CD4-positive, alpha-beta T cell treated with Interleukin-2 at 100 ng/mL for 4 hours (primary cell): ENCODE data around the gene KRTAP5-6.
A peak's percentile ranks its signal among the peaks of the same experiment; 100 is the strongest.

Experiments
- DNase-seq: peaks from one replicate; pipeline ENCODE4 v3.0.0-alpha.2; 2020; ENCODE audit warnings: low spot score

The KRTAP5-6 gene, protein sequence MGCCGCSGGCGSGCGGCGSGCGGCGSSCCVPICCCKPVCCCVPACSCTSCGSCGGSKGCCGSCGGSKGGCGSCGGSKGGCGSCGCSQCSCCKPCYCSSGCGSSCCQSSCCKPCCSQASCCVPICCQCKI

DNA sequence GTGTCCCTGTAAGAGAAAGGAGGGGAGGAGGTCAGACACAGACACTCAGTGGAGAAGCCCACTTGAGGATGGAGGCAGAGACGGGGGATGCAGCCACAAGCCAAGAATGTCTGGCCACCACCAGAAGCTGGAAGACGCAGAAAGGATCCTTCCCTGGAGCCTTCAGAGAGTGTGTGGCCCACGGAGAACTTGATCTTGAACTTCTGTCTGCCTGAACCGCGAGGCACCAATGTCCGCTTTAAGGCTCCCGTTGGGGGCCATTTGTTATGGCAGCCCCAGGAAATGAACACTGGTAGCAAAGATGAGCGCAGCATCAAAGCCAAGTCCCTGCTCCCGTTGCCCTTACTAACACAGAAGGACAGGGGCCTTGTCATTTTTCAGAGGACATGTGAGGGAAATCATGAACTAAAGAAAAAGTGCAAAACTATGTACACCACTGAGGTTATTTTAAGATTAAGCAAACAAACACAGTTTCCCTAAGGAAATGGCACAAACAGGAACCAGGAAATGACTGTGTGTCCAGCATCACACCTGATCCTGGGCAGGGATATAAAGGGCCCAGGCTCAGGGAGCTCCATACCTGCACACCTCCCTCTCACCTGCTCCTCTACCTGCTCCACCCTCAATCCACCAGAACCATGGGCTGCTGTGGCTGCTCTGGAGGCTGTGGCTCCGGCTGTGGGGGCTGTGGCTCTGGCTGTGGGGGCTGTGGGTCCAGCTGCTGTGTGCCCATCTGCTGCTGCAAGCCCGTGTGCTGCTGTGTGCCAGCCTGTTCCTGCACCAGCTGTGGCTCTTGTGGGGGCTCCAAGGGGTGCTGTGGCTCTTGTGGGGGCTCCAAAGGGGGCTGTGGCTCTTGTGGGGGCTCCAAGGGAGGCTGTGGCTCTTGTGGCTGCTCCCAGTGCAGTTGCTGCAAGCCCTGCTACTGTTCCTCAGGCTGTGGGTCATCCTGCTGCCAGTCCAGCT lies at the start of gene KRTAP5-6:
TSS of gene KRTAP5-6 (plus strand) at position 588 of the 963 bp plus-strand sequence. CDS start at position 639, 51 bp downstream.
- DNase-seq: no peak

DNA sequence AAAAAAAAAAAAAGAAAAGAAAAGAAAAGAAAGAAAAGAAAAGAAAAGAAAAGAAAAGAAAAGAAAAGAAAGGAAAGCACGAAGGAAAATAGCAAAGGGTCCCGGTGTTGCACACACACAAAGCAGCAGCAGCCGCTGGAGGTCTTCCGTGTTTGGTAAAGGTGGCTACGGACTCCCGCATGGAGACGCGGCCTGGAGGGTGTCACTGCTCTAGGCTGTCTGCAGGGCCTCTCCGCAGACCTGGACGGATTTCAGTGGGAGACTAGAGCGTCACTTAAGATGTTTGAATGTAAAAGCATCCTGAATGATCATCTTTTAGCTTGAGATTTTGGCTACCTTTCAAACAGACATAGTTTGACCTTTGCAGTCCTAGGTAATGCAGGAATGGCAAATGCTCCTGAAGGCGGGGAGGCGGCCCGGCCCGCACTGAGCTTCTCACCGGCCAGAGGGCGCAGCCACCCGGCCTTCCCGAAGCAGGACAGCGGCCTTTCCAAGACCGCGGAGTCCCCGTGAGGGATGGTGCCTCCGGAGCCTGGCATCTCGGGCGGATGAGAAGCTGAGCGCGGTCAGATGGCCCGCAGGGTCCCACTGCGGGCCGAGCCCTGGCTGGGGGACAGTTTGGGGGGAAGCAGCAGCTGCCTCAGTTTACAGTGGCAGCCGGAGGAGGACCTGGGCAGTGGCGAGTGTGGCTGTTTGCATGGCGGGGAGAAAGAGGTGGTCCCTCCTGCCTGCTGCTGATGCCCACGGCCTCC lies 48.9 kb upstream of the KRTAP5-6 start:
- DNase-seq: no peak

DNA sequence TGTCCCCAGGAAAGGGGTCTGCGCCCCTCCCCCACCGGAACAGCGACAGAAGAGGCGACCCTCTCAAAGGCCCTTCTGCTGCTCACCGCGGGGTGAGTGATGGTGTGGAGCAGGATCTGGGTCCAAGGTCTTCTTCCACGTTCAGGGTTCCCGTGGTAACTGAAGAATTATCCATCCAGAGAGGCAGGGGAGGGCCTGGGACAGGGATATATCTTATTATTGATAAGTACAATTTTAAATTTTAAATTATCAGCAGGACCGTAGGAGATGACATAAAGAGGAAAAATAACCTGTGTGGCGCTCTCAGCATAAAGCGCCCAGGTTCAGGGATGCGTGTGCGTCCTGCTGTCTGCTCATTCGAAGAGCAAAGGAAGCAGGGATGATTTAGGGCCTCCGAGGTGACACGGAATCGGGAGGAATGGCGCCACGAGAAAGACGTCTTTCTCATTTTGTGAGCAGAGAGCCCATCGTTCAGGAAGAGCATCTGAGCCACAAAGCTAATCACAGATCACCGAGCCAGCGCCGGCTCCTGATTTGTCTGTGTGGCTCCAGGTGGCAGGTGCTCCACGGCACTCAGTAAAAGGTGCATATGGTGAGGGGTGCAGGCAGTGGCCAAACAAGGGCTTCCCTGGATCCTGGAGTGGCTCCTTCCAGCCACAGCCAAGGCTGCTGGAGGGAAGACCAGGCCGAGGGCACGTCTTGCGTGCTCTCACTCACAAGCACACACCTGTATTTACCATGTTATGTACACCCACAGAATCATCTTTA lies 48.2 kb upstream of the KRTAP5-6 start:
- no peak for DNase-seq

DNA sequence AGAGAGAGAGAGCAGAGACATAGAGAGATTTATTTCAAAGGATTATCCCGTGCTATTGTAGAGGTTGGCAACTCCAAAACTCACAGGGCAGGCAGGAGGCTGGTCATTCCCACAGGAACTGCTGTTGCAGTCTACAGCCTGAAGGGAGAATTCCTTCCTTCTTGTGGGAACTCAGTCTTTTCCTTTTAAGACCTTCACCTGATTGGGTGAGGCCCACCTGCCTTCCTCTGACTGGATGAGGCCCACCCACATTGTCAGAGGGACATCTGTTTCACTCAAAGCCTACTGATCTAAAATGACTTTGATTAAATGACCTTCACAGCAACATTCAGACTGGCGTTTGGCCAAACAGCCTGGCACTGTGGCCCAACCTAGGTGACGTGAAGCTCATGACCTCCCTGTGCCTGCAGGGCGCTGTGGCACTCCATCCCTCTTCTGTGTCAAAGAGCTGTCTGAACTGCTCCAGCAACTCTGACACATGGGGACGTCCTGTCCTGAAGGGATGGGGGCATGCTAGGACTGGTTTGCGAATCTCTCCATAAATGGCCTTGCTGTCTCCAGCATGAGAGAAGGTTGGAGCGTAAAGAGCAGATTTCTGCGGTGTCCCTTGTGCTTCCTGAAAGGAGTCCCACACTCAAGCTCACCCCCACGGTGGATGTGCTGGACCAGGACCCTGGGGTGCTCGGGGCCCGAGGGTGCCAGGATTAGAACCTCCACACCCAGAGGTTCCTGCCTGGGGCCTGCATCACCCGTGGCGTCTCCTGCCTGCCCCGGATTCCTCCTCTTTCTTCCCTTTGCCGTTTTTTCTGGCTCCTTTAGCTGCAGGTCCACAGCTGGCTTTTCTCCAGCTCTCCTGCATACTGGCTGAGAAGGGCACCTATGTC lies 46.7 kb upstream of the KRTAP5-6 start:
- no peak for DNase-seq

DNA sequence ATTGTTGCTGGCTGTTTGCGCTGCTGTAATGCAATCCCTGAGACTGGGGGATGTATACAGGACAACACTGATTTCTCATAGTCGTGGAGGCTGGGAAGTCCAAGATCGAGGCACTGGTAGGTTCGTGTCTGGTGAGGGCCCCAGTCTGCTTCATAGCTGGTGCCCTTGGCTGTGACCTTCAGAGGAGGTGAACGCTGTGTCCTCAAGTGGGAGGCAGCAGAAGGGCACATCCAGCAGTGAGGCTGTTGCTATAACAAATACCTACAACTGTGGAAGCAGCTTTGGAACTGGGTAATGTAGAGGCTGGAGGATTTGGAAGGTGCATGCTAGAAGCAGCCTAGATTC lies 46.1 kb upstream of the KRTAP5-6 start:
- no peak for DNase-seq

DNA sequence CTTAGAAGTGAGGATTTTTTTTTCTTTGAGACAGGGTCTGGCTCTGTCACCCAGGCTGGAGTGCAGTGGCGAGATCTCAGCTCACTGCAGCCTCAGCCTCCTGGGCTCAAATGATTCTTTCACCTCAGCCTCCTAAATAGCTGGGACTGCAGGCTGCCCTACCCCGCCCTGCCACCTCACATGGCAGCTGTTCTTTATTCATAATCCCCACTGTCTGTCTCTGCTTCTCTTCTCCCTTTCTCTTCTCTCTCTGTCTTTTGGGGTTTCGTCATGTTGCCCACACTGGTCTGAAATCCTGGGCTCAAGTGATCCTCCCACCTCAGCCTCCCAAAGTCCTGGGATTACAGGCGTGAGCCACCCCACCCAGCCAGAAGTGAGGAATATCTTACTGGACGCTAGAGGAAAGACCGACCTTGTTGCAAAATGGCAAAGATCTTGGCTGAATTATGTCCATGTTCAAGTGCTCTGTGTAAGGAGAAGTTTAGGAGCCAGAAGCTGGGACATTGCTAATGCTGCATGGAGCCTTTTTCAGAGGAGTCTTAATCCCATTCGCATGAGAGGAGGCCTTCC lies 45.5 kb upstream of the KRTAP5-6 start:
- no peak for DNase-seq

DNA sequence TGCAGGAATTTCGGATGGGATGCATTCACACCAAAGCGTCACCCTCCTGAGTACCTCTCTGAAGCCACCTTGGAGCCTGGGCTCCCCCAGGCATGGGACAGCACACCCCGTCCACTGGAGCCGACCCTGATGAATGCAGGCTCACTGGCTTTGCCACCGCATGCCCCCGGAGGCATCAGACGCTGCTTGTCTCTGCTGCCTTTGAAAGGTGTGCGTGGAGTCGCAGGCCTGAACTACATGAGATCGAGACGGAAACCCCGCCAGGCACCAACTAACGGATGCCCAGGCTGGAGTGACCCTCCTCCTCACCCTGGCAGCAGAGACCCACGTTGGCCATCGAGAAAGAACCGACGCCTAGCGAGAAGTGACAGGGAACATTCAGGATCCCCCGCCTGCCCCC lies 45.0 kb upstream of the KRTAP5-6 start:
- DNase-seq: no peak

DNA sequence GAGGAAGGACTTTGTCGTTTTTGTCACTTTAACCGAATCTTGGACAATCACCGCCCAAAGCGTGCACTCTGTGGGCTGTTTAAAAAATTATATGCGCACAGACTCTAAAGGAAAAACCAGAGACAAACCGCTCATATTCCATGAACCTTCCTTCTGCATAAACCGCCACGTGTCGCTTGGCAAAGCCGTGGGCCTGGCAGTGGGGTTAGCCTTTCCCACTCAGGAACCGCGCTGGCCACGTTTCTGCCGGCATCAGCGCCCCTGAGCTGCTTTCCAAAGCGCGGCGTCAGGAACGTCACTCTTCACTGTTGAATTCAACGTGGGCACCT lies 44.6 kb upstream of the KRTAP5-6 start:
- no peak for DNase-seq

DNA sequence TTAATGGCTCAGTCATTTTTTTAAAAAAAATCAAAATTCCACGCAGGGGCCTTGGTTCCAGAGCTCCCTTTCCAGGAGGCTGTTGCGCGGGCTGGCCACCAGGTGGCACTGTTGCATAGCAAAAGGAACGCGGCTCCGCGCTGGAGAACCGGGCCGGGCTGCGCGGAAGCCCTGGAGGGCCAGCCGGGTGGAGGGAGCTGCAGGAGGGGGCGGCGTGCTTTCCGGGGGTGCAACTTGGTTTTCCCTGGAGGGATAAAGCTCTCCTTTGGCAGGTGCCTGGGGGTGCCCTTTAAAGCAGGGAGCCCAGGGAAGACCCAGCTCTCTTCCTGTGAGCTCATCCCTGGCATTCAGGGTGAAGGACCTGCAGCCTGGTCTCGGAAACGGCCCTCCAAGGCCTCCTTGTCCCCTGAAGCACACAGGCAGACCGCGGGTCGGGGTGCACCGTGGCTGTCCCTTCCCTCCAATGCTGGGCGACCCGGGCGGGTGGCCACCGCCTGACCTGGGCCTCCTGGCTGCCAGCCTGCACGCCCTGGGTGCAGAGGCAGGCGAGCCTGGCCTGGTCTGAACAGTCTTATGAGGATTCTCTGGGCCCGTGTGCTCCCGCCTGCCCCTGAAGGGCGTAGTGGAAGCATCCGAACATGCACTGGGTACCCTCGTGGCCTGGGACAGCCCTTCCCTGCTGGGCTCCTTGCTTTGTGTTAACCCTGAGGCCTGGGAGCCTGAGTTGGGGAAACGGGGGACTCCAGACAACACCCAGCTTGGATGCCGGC lies 44.0 kb upstream of the KRTAP5-6 start:
- peak; percentile 75 for DNase-seq

DNA sequence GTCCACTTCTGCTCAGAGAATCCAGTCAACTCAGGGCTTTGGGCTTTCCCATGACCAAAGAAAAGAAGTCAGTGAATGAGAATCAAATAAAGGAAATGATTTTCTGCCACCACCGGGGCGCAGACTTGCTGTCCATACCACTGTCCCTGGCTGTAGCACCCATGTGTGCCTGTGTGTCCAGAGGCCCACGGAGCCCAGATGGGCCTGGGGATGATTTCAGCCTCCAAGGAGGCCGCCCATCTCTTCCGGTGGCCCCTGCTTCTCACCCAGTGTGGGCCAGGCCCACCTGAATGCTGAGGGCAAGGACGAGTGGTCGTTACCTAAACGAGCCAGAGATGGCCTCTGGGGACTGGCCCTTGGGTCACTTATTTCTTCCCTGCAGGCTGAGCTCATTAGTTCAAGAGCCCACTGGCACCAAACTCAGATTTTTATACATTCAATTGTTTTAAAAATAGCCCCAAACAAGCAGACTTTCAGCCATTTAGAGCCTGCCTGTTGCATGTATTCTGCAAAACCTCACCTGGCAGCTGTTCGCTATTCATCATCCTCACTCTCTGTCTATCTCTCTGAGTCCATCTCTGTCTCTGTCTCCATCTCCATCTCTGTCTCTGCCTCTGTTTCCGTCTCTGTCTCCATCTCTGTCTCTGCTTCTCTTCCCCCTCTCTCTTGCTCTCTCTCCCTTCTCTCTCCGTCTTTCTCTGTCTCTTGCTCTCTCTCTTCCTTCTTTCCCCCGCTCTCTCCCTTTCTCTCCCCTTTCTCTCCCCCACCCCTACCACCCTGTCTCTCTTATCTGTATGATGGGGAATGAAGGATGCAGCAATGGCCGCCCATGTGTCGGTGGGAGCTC lies 43.2 kb upstream of the KRTAP5-6 start:
- no peak for DNase-seq

DNA sequence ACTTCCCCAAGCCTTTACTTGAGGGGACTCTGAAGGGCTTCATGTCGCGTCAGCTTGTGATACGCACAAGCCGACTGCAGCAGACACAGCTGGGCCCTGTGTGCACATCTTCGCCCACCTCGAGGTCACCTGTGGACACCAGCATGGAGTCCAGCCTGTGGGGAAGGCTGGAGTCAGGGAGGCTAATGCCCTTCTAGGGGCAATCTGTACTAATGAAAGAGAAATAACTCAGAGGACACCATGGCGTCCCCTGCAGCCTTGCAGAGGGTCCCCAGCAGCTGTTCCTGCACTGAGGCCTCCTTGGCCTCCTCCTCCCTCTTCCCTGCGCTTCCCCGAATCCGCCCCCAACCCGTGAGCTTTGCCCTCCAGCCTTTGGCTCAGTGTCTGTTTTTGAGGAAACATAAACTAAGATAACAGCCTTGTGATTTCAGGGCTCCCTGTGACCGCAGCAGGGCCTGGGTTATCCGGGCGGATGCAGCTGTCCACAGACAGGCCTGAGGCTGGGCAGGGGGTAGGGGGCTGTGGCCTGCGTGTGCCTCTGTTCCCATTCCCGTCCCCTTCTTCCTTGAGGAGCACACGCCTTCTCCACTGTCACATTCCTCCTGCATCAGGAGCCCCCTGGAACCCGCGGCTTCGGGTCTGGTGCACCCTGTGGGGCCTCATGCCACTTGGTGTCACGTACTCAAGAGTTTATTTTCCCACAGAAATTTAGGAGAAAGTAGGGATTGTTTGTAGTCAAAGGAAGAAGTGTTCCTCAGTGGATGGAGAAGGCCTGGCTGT lies 42.4 kb upstream of the KRTAP5-6 start:
- no peak for DNase-seq

DNA sequence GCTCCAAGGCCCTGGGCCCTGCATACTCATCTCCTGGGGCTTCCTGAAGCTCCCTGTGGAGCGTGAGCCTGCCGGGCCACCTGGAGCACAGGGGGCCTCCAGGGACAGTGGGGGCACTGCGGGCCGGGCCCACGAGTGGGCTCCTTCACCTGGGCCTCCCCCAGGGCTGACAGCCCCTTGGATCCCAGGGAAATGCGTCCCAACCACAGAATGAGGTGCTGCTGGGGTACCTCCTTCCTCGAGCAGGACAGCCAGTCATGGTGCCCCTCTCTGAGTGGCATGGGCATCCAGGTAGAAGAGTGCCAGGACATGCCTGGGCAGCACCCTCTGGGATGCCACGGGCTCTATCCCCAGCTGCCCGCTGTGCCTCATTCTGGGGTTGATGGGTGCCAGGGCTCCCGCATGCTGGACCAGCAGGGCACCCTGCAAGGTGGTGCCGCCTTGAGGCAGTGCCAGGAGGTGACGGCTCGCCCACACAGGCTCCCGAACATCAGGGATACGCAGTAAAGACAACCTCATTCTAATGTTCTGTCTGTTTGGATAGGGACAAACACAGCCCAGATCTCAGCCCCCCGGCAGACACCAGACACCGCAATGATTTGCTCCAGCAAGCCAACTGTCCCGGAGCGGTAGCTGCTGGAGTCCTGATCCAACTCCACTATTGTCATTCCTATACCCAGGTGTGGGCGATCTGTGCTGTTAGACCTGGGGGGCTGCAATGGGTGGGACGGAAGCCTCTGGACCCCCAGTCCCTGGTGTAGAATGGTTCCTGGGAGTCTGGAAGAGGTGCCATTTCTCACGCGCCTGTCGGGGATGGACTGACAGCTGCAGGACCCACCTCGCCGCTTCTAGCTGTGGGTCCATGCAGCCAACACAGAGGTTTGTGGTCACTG lies 41.6 kb upstream of the KRTAP5-6 start:
- no peak for DNase-seq

DNA sequence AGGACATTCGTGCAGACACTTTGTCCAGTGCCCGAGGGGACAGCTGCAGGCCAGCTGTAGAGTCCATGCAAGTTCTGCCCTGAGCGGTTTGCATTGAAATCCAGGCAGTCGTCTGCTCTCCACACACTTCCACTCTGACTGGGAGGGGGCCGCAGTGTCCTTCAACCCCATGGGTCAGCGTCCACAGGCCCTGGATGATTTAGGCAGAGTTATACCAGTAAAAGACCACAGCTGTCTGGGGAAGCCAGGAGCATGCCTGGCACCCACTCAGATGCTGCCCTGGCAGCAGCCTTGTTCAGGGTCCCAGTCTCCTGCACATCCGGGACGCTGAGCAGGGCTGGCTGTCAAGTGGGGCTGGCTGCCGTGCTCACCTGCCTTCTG lies 40.9 kb upstream of the KRTAP5-6 start:
- DNase-seq: no peak

DNA sequence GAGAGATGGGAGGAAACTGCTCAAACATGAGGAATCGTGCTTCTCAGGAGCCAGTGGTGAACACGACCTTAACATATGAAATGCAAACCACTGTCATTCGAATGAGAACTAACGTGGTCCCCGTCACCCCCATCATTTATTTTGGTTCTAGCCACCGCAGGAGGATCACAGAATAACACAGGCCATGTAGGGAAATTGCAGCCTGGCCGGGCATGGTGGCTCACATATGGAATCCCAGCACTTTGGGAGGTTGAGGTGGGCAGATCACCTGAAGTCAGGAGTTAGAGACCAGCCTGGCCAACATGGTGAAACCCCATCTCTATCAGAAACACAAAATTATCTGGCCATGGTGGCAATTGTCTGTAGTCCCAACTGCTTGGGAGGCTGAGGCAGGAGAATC lies 40.3 kb upstream of the KRTAP5-6 start:
- no peak for DNase-seq

DNA sequence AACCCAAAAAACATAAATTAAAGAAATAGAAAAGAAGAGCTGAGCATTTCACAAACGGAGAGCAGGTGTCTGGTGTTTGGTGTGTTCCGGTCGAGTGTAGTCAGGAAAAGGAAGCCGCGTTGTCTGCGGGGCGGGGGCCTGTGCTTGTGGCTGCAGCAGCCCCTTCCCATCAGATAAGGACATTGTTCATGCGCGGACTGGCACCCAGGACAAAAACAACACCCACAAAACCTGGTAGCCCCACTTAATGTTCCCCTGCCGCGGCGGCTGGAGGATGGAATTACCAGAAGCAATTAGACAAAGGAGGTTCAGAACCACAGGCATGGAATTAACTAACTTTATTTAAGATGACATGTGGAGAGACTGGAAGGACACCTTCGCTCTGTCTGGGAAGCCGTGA lies 37.5 kb upstream of the KRTAP5-6 start:
- no peak for DNase-seq

DNA sequence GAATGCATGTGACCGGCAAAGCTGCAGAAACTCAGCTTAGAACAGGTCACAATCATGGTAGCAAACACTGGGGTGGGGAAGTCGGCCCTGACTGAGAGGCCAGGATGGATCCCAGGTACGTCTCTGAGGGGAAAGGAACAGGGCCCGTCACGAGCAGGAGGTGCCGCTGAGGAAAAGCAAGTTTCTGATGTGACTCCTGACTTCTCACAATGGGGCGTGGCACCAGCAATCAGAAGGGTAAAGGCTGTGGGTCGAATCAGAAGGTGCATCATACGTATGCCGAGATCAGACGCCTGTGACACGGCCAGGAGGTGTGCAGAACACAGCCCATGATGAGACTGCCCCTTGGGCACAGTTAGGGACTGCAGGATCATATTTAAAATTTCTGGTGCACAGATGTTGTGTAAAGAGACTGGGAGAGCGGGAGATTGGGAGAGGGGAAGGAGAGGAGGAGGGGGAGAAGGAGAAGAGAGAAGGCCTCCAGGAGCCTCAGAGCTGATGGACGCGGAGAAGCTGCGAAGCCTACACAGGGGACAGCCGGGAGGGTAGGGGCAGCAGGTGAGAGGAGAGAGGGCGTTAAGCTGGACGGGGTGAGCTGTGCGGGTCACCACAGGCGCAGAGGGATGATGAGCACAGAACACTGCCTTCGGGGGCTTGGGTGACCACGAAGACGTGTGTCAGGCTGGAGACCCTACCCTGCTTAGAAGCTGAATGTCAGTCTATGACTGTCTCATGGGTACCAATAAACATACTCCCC lies 36.7 kb upstream of the KRTAP5-6 start:
- DNase-seq: no peak
